HG03565 (cell line): ENCODE results near the gene FGF12.
A peak's percentile ranks its signal among the peaks of the same experiment; 100 is the strongest.

Source experiments
- ATAC-seq: cut with Tn5 transposase; IDR thresholded peaks from one replicate; pipeline ENCODE4 v1.9.1; 2021; ENCODE audit warnings: mild to moderate bottlenecking, moderate library complexity; ENCODE audit not compliant: unreplicated experiment

Gene FGF12

DNA sequence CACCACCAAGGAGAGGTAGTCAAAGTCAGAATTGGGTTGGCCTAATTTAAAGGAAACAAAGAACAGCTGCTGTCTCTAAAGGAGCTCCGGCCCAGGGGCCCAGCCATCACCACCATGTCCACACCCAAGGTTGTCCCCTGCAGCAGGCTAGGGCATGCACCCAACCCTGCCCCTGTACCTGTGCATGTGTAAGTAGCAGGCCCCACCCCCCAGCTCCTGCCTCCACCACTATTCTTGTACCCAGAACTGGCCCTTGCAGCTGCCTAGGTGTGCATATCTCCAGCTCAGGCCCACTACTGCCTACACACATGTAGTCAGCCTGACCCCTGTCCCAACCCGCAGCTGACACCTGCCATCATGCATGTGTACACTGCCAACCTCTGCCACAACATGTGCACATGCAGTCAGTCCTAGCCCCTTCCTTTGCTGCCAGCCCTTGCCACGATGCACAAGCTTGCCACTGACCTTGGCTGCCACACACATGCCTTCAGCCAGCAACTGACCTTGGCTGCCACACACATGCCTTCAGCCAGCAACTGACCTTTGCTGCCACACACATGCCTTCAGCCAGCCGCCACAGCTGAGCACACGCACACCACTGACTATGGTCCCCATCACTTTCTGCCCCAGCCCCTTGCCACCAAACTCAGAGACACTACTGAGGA, 39.7 kb downstream of the FGF12 start:
- ATAC-seq, result no peak

DNA sequence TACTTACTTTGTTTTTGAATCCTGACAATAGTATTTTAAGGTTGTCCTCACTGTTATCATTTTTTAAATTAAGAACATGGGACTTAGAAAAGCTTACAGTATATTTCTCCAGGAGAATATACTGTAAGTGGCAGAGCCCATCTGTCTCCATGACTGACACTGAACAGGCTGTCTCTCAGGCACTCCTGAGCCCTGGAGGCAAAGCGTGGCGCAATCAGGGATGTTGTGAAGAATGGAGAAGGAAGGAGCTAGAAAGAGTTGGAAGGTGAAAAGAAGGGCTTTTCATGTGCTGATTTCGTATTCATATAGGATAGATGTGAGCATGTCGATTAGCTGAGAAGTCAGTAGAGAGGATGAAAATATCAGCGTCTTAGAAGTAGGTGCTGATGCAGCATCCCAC, 41.5 kb downstream of the FGF12 start:
- ATAC-seq, result no peak

DNA sequence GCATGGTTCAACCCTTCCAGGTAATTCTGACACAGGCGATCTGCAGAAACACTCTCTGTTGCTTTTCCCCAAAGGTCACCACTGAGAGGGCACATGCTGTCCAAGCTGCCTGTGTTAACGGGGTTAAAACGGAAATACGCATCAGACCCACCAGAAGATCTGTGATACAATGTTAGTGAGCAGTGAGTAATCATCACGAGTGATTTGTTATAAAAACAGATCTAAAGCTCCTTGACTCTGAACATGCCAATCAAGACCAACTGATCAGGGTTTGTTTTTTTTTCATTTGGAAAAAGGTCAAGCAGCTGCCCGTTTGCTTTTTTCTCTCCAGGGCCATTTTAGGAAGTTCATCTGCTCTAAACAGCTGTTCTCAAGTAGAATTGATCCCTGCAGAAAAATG, 43.2 kb downstream of the FGF12 start:
- no peak for ATAC-seq

DNA sequence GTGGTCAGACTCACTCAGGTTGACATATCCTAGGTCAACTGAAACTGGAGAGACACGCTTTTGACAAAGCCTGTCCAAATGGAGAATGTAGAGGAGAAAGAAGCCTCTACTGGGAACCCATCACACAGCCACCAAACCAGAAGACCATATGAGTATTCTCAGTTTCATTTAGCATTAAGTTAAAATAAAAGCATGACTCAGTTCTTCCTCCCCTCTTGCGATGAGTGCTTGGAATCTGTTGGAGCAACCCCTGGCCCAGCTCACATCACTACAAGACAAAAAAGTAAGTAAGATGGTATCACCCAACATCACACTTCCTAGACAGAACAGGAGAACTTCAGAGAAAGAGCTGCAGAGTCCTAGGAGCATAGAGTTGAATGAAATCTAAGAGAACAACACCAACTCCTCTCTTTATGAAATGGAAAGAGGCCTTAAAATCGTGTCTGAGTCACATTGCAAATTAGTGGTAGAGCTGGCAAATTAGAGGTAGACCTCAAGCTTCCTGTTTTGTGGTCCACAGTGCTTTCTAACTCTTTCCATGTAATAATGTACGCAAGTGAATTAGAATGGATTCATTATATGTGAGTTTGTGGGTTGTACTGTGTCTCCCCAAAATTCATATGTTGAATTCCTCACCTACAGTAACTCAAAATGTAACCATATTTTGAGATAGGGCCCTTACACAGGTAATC, 51.2 kb downstream of the FGF12 start:
- ATAC-seq, result peak; percentile 76

DNA sequence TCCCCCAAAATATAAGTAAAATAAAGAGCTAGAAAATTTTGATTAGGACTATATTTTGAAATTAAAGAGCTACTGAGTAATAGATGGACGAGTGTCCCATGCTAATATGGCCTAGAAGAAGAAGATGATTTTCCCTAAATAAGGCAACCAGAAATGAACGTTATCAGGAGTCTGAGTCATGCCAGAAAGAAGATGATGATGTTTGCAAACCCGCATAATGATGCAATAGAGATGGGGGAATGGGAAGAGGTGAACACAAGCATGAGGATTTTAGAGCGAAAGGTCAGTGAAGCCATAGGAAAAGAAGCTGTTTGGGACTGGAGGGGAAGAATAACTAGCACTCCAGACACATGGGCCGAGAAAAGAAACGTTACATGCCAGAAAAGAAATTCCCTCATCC, 71.7 kb downstream of the FGF12 start:
- ATAC-seq, result no peak

DNA sequence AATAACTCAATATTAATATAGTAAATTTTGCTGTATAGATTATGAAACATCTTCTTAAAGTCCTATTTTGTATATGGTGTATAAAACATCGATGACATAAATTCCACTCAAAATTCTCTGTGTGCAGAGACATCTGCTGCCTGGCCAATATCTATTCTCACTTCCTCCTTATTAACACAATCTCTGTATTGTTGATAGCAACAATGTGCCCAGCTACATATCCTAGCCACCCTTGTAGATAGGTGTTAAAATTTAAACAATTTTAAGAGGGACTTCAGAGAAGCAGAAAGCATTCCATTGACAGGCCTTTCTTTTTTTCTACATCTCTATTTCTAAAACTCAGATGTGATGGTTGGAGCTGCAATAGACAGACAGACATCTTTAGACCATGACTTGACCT, 72.3 kb downstream of the FGF12 start:
- no peak for ATAC-seq

DNA sequence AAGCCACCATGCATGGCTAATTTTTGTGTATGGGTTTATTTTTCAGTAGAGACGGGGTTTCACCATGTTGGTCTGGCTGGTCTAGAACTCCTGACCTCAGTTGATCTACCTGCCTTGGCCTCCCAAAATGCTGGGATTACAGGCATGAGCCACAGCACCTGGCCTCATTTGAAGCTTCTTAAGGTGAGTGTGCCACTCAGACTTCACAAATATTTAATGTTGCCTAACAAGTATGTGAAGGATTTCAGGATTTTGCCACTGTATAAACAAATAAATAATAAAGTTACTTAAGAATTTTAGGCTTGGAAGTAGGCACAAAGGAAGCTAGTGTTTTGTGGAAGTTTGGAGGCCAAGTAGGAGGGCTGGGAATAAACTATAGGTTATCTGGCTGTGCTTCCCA, 73.5 kb downstream of the FGF12 start:
- ATAC-seq, result no peak

DNA sequence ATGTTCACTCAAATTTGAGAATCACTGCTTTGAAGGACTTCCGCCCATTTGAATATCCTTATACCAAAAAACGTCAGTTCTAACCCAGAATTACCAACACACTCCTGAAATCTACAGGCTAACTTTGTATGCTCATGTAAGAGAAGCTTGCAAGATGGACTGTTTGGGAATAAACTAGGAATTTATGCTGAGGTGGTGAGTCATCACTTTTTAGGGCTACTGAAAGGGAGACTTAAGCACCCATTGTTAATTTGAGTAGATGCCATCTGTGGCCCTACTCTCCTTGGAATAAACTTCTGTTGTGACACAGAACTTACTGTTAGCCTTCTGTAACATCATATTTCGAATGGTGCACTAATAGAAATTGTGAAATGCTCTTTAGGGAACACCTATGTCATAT, 74.6 kb downstream of the FGF12 start:
- no peak for ATAC-seq

DNA sequence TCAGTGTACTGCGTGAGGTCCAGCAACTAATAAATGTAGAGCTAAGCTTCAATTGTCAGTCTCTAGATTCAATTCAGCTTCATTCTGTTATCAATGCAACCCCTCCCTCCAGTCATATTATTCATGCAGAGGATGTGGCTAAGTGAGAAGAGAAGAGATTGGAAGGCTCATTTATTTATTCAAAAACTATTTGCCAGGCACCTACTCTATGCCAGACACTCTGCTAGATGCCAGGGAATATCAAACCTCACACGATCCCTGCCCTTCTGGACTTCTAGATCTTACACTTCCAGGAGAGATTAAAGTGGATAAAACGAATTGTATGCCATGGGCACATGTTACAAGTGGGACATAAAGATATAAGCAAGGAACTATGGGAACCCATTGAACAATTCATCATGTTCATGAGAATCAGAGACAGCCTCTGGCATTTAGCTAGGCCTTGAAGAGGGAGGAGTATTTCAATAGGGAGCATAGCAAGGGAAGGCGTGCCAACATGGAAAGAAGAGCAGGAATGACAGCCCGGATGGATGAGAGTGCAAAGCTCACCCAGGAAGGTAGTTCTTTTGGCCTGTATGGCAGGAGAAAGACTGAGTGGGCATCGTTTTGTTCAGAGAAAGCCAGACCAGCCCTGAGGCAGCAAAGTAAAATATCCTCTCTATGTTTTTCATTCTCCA, 75.4 kb downstream of the FGF12 start:
- no peak for ATAC-seq

DNA sequence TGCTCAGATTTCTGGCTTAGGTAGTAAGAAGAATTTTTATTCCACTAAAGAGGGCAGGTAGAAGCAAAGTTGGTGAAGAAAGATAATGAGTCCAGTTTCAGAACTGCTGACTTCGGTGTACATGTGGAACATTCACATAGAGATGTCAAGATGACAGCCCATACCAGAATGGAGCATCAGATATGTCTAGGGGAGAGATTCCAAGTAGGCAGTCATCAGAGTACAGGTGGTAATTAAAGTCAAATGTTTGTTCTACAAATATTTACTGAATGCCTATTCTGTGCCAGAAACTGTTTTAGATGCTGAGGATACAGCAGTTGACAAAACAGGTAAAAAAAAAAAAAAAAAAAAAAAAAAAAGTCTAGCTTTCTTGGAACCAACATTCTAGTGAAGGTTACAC, 81.9 kb downstream of the FGF12 start:
- no peak for ATAC-seq

DNA sequence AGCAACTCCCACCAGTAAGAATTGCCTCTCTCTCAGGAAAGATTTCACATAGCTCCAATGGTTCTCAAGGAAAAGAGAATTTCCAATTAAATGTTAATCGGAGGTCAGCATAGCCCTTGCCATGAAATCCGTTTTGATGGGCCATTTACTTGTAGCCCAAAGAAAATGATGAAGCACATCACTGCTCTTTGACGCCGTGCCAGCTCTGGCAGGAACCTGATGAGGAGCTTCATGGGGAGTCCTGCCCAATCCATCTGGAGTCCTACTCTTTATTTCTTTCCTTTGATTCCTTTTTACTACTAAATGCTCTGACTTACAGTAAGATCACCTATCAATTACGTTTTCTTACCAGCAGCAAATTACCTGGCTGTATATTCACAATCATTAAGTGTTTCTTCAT, 84.7 kb downstream of the FGF12 start:
- ATAC-seq, result no peak

DNA sequence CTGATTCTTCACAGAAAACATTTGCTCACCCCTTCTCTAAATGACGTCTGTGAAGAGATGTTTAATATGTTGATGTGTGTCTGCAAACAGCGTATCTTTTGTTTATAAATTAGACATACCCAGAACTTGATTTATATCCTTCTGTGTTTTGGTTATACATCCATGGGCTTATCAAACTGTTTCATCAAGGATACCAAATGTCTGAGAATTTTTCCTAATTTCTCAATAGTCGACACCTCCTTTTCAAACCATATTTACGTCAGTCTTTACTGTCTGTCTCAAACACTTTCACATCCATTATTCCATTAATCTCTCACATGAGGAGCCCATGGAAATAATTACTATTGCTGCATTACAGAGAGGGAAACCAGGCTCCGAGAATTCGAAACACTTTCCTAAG, 85.4 kb downstream of the FGF12 start:
- no peak for ATAC-seq

DNA sequence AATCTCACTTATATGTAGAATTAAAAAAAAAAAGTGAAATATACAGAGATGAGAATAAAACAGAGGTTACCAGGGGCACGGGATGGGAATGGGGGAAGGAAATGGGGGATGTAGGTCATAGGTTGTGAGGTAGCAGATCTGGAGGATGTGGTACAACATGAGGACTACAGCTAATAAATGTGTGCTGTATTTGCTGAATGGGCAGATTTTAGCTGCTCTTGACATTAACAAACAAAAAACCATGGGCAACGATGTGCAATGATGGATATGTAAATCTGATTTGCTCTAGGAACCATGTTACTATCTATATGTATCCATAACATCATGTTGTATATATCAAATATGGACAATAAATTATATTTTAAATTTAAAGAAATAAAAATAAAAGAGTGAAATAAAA, 87.4 kb downstream of the FGF12 start:
- ATAC-seq, result no peak

DNA sequence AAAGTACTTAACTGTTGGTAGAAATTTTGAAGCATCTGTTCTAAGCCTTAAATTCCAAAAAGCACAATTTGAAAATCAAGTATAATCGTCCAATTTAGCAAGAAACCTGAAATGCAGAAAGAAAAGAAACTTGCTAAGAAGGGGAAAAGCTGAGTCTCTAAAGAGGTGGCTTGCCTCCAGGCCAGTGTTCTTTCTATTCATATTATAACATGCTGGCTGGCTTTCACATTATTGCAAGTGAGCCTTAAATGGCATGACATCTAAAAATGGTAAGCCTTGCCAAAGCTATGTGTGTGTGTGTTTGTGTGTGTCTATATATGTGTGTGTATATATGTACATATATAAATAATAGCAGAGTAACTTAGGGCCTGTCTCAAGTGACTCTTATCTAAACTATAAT, 89.5 kb downstream of the FGF12 start:
- no peak for ATAC-seq

DNA sequence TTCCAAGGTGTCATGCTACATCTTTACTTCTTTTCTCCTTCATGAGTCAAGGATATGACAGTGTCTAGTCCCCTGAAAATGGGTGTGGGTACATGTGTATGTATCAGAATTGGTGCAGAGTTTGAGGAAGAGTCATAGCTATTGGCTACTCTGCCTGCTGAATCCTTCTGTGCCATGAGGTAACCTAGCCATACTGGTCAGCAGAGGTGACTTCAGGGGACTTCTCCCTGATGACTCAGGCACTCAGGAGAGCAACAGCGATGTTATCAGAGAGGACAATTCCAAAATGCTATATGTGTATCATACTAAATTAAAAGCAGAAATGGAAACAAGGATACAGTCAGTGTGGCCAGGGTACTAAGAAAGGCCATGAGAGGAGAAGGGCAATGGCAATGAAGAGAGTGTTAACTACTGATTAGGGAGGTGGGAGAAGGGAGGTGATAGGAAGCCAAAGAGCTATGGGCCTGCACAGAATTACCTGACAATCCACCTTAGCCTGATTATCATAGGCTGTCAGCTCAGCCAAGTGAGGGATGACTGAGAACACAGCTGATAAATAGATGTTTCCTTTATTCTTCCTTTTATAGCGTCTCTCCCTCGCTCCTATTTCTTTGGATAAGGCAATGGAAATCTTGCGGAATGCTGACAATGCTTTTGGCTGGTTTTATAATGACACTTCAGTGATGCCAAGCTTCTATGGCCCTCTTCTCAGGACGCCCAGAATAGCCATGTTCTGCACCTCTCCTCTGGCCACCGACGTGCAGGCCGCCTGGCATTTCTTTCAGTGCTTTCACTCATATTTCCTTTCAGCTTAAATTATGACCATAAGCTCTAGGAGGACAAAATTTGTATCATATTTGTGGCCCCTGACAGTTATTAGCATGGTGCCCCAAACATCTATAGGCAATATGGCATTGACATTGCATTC, 90.6 kb downstream of the FGF12 start:
- no peak for ATAC-seq

DNA sequence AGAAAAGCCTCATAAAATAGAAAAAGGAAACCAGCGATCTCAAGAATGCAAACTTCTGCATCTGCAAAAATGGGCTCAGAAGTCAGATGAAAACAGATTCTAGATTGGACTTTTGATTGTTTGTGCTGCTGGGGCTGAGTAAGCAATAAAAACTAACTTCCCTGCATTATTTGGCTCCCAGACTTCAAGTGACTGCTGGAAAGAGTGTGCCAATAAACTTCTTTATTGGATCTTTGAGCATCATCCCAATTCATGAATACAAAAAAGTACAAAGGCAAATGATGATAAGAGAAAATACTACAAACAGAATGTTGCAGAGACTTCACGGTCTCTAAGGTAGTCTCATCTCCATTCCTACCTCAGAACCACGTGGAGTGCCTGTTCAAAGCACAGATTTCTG, 97.9 kb downstream of the FGF12 start:
- no peak for ATAC-seq

DNA sequence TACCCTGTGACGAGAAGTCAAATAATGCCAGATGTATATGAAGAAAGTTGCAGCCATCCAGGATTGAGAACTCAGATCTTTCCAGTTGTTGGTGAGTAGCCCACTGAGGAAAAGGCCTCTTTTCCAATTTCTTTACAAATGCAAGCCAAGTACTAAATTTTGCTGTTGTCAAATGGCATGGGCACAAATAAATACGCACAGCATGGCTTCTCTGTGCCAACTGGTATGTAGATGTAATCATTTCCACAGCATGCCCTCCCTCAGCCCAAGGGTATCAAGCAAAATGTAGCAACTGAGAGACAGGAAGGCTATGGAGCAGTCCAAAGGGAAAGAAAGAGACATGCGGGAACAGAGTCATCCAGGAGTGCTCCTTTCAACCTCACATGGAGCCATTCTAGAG, 105.4 kb downstream of the FGF12 start:
- no peak for ATAC-seq

DNA sequence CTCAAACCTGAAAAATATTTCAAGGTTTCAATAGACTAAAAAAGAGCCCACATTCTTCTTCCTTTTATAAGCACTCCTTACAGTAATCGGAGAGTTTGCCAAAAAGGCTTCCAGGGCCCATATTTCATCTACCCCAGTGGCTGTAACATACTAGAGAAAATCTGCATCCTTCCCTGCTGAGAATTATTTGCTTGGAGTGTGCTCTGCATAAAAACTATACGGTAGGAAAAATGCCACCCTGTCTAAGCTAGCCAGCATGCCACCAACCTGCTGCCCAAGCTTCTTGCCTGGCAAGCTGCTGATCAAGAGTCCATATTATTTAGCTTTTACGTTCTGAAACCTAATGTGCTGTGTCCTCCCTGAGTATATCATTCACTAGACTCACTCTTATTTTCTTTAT, 107.1 kb downstream of the FGF12 start:
- ATAC-seq, result no peak

DNA sequence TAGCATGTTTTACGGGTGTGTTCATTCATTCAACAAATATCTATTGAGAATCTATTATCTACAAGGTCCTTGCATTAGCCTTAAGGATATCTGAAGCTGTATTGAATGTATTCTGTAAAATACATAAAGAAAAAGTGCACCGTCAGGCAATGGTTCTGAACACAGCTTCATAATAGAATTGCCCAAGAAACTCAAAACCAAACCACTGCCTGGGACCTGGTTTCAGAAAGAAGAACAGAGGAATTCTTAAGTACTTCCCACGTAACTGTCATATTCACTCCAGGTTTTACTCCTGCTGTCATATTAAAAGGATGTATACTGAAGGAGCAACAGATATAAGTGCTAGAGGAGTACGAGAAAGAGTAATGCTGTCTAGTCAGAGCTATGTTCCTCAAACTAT, 115.9 kb downstream of the FGF12 start:
- no peak for ATAC-seq

DNA sequence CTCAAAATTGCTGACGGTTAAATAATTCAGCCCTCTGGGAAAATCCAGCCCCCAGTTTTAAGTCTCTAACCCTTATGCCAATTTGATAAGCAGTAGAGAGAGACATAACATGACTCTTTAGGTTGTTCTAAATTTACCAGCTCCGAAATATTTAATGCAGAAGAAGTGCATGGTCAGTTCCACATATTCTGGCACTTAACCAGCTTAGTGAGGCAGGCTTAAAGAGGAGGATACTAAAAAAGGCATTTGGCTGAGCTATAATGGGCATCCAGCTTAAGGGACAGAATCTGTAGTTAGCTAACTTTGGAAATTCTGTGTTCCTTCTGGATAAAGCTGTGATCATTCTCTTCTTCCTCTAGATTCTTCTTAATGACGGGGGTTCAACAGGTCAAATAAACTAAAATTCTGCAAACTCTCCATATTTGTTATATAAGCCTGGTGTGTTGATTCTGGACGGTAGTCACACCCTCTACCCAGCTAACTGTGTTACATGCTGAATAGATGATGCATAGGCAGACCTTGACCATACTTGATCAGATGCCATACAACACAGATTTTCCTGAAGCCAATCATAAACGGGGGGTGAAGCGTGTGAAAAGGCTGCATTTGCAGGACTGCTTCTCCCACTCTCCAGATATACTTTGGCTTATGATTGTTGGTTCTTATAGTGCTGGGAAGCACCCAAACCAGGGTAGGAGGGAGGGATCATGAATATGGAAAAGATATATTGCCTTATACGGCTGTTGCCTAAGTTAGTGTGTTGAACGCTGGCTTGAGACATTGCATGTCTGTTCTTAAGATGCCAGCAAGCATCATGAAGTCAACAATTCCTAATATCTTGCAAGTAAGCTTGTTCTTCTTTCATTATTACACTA, 118.4 kb downstream of the FGF12 start:
- ATAC-seq, result no peak
